ENCODE results near the gene PIAS1.

GRCh38 chr15:68113751-68114150, 59.6 kb downstream of the PIAS1 start:
- TF ChIP-seq CTCF (conservative IDR thresholded peaks at IDR 0.05; ENCODE audit: low read length) (no peak), EZH2phosphoT487 (IDR thresholded peaks at IDR 0.05; ENCODE audit: borderline replicate concordance, low read depth, low read length) (no peak)
